ENCODE data around the gene MEGF10. TPM values are rescaled to one million over a fixed set of nuclear protein-coding genes. Genes with fewer than 3 reads are reported as not detected.

The MEGF10 gene
- total RNA-seq, 1 donor from 2014 or later, result 96.1 TPM

DNA sequence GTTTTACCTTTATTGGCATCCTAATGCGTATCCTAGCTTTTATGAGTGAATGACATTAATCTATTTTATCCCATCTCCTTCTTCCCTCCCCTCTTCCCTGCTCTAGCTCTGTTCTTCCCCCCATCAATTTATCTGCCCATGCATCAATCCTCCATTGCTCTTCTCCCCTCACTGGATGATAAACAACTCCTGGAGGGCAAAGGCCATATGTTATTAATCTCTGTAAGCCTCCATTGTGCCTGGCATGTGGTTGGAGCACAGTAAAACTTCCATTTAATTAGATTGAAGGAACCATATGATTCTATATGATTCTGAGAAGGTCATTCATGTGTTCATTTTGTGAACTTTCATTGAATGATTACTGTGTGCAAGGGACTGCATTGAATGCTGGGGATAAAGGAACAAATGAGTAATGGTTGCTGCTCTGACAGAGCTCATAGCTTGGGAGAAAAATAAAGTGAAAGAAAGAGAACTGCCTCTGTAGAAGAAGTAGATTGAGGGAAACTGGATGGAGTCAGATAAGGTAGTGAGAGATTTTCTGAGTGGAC is 85.0 kb downstream of the MEGF10 start:
- Mint-ChIP-seq H3K9me3 (no peaks in the 10 kb centered on the region), H3K36me3 (ENCODE audit: low read depth) (peaks cover 16% of the 10 kb centered on the region)
- TF ChIP-seq, protein P1, sequence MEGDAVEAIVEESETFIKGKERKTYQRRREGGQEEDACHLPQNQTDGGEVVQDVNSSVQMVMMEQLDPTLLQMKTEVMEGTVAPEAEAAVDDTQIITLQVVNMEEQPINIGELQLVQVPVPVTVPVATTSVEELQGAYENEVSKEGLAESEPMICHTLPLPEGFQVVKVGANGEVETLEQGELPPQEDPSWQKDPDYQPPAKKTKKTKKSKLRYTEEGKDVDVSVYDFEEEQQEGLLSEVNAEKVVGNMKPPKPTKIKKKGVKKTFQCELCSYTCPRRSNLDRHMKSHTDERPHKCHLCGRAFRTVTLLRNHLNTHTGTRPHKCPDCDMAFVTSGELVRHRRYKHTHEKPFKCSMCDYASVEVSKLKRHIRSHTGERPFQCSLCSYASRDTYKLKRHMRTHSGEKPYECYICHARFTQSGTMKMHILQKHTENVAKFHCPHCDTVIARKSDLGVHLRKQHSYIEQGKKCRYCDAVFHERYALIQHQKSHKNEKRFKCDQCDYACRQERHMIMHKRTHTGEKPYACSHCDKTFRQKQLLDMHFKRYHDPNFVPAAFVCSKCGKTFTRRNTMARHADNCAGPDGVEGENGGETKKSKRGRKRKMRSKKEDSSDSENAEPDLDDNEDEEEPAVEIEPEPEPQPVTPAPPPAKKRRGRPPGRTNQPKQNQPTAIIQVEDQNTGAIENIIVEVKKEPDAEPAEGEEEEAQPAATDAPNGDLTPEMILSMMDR (conservative IDR thresholded peaks at IDR 0.05), result no peak

DNA sequence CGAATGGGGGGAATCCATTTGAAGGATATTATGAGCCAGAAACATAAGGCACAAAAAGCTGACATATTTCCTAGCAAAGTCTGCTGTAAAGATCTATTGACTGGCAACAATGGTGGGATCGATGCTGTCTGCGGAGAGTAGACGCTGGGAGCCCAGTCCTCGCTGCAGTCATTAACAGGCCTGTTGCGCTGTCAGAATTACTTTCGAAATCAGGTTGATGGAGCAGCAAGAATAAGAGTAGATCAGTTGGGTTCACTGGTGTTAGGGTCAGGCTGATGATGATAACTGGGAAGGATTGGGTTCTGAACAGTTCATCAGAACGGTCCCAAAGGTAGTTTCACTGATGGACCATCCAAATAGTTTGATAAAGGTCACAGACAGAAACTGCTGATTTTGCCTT is 87.1 kb downstream of the MEGF10 start:
- no peaks in the 10 kb centered on the region for H3K4me1 Mint-ChIP-seq
- peaks cover 16% of the 10 kb centered on the region for H3K36me3 Mint-ChIP-seq (ENCODE audit: low read depth)
- H3K27me3 Mint-ChIP-seq (ENCODE audit: low read depth), result no peaks in the 10 kb centered on the region
- H3K9me3 Mint-ChIP-seq, result no peaks in the 10 kb centered on the region
- TF ChIP-seq, protein P1 (conservative IDR thresholded peaks at IDR 0.05), result no peak
- H3K27ac Mint-ChIP-seq (ENCODE audit: unreplicated experiment), result no peak overlapping the region
- DNase-seq (ENCODE audit: low read depth, low spot score), result no peak
- no peak overlapping the region for H3K4me3 Mint-ChIP-seq

More for the DNA sequence above, 85.0 kb downstream of the MEGF10 start:
- no peak overlapping the region for H3K4me3 Mint-ChIP-seq
- peaks cover 8% of the 10 kb centered on the region for H3K4me1 Mint-ChIP-seq
- H3K27me3 Mint-ChIP-seq (ENCODE audit: low read depth), result no peaks in the 10 kb centered on the region
- no peak overlapping the region for H3K27ac Mint-ChIP-seq (ENCODE audit: unreplicated experiment)
- DNase-seq (ENCODE audit: low read depth, low spot score), result no peak

DNA sequence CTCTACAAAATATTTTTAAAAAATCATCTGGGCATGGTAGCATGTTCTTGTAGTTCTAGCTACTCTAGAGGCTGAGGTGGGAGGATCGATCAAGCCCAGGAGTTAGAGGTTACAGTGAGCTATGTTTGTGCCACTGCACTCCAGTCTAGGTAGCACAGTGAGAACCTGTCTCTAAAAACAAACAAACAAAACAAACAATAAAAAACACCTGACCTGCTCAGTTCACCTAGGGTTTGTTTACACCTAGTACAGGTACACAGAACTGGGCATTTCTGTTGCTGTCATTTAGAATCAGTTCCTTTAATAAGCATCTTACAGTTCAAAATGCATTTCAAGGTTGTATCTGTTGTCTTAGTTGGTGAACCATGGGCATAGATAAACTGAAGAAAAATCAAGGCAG is 95.3 kb downstream of the MEGF10 start:
- TF ChIP-seq, protein P1 (conservative IDR thresholded peaks at IDR 0.05), result no peak
- DNase-seq (ENCODE audit: low read depth, low spot score), result no peak
- H3K4me3 Mint-ChIP-seq, result no peak overlapping the region
- peaks cover 20% of the 10 kb centered on the region for H3K4me1 Mint-ChIP-seq
- H3K9me3 Mint-ChIP-seq, result peaks cover 7% of the 10 kb centered on the region
- H3K36me3 Mint-ChIP-seq (ENCODE audit: low read depth), result peaks cover 13% of the 10 kb centered on the region
- no peak overlapping the region for H3K27ac Mint-ChIP-seq (ENCODE audit: unreplicated experiment)
- H3K27me3 Mint-ChIP-seq (ENCODE audit: low read depth), result no peaks in the 10 kb centered on the region

DNA sequence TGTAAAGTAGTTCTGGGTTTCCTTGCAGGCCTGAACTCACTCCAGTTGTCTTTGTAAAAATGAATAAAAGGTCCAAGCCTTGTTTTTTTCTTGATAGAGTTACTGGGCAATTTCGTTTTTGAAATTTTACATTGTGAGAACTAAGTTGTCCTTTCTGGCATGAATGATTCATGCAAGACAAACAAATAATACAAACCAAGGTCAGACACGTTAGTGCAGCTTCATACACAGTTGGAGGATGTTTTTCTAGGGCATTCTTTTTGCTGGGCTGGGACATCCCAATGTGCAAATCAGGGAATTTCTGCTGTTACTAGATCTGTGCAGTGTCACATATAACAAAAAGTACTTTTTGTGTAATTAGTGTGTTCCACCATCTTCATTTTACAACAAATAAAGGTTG is 96.0 kb downstream of the MEGF10 start:
- Mint-ChIP-seq H3K9me3 (peaks cover 7% of the 10 kb centered on the region), H3K4me3 (no peak overlapping the region), H3K4me1 (peaks cover 20% of the 10 kb centered on the region), H3K36me3 (ENCODE audit: low read depth) (peaks cover 13% of the 10 kb centered on the region), H3K27ac (ENCODE audit: unreplicated experiment) (no peak overlapping the region), H3K27me3 (ENCODE audit: low read depth) (no peaks in the 10 kb centered on the region)
- no peak for DNase-seq (ENCODE audit: low read depth, low spot score)
- TF ChIP-seq, protein P1 (conservative IDR thresholded peaks at IDR 0.05), result no peak

DNA sequence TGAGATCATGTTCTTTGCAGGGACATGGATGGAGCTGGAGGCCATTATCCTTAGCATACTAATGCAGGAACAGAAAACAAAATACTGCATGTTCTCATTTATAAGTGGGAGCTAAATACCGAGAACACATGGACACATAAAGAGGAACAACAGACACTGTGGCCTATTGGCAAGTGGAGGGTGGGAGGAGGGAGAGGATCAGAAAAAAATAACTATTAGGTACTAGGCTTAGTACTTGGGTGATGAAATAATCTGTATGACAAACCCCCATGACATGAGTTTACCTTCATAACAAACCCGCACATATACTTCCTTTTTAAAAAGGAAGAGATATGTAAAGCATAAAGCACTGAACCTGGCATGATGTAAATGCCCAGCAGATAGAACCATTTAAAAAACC is 99.0 kb downstream of the MEGF10 start:
- no peak overlapping the region for H3K4me3 Mint-ChIP-seq
- peaks cover 7% of the 10 kb centered on the region for H3K36me3 Mint-ChIP-seq (ENCODE audit: low read depth)
- no peak overlapping the region for H3K27ac Mint-ChIP-seq (ENCODE audit: unreplicated experiment)
- peaks cover 16% of the 10 kb centered on the region for H3K4me1 Mint-ChIP-seq
- no peak for DNase-seq (ENCODE audit: low read depth, low spot score)
- peaks cover 3% of the 10 kb centered on the region for H3K9me3 Mint-ChIP-seq
- TF ChIP-seq, protein P1 (conservative IDR thresholded peaks at IDR 0.05), result no peak
- no peaks in the 10 kb centered on the region for H3K27me3 Mint-ChIP-seq (ENCODE audit: low read depth)

All from neural crest cell (in vitro differentiated cells).